ENCODE results near the gene HAUS5.

Gene HAUS5

GRCh38 chr19:35665604-35666003, 53.1 kb downstream of the HAUS5 start:
- no peak for TF ChIP-seq CTCF (IDR thresholded peaks at IDR 0.05; ENCODE audit: low read depth, low read length)
- H3K4me3 ChIP-seq (ENCODE audit: low read depth, low read length) = no peak overlapping the region

- TF ChIP-seq CTCF (IDR thresholded peaks at IDR 0.05; ENCODE audit: low read depth, low read length) = no peak
- no peak within 1 kb of the TSS for H3K4me3 ChIP-seq (ENCODE audit: low read depth, low read length)
Measured at GRCh38 chr19:35666251-35666913, 53.8 kb downstream of the HAUS5 start, which contains the start of gene UPK1A. UPK1A (plus strand) TSS chr19:35666517; CDS start chr19:35666813, 296 bp downstream.

GRCh38 chr19:35669566-35669965, 57.0 kb downstream of the HAUS5 start:
- TF ChIP-seq CTCF (IDR thresholded peaks at IDR 0.05; ENCODE audit: low read depth, low read length) = no peak
- H3K4me3 ChIP-seq (ENCODE audit: low read depth, low read length) = no peak overlapping the region

GRCh38 chr19:35669974-35670373, 57.4 kb downstream of the HAUS5 start:
- no peak for TF ChIP-seq CTCF (IDR thresholded peaks at IDR 0.05; ENCODE audit: low read depth, low read length)
- no peak overlapping the region for H3K4me3 ChIP-seq (ENCODE audit: low read depth, low read length)

- no peak for TF ChIP-seq CTCF (IDR thresholded peaks at IDR 0.05; ENCODE audit: low read depth, low read length)
- H3K4me3 ChIP-seq (ENCODE audit: low read depth, low read length) = no peak overlapping the region
Measured at GRCh38 chr19:35670686-35671085, 58.2 kb downstream of the HAUS5 start.

GRCh38 chr19:35671818-35672217, 59.3 kb downstream of the HAUS5 start:
- H3K4me3 ChIP-seq (ENCODE audit: low read depth, low read length) = no peak overlapping the region
- no peak for TF ChIP-seq CTCF (IDR thresholded peaks at IDR 0.05; ENCODE audit: low read depth, low read length)

- peak overlapping the region; percentile 30 for H3K4me3 ChIP-seq (ENCODE audit: low read depth, low read length)
- TF ChIP-seq CTCF (IDR thresholded peaks at IDR 0.05; ENCODE audit: low read depth, low read length) = no peak
Measured at GRCh38 chr19:35673121-35673804, 60.7 kb downstream of the HAUS5 start.

Data from WI38 (cell line).